Choroid plexus epithelial cell (primary cell): ENCODE results near the gene PHF14.
"Not testable (repeated sequence)": the region's sequence is repeated elsewhere in the genome, so short reads cannot be mapped to it uniquely, and the experiment has no call there.

Source experiments
- DNase-seq: peaks from one replicate; pipeline ENCODE4 v3.0.0-alpha.2; 2010; ENCODE audit warnings: low read depth
- H3K4me3 ChIP-seq: 2 replicates; pipeline ENCODE4 v1.5.1; 2011; ENCODE audit warnings: low read depth, mild to moderate bottlenecking, control low read depth, low read length, moderate library complexity
- TF ChIP-seq, protein P1 (sequence below): conservative IDR thresholded peaks from 2 replicates; pipeline ENCODE4 v1.5.1; 2011; ENCODE audit warnings: low read depth, mild to moderate bottlenecking, control low read depth, inconsistent platforms, low read length, moderate library complexity

The PHF14 gene

GRCh38 chr7:10973061-10973941, at the start of gene PHF14:
TSS of gene PHF14 (plus strand) at chr7:10973872. CDS start at chr7:10974324, 452 bp downstream.
- peak; percentile 98 for DNase-seq
- TF ChIP-seq, protein P1, sequence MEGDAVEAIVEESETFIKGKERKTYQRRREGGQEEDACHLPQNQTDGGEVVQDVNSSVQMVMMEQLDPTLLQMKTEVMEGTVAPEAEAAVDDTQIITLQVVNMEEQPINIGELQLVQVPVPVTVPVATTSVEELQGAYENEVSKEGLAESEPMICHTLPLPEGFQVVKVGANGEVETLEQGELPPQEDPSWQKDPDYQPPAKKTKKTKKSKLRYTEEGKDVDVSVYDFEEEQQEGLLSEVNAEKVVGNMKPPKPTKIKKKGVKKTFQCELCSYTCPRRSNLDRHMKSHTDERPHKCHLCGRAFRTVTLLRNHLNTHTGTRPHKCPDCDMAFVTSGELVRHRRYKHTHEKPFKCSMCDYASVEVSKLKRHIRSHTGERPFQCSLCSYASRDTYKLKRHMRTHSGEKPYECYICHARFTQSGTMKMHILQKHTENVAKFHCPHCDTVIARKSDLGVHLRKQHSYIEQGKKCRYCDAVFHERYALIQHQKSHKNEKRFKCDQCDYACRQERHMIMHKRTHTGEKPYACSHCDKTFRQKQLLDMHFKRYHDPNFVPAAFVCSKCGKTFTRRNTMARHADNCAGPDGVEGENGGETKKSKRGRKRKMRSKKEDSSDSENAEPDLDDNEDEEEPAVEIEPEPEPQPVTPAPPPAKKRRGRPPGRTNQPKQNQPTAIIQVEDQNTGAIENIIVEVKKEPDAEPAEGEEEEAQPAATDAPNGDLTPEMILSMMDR, result no peak
- H3K4me3 ChIP-seq, result peak within 1 kb of the TSS; percentile 77

GRCh38 chr7:10924370-10924769, 49.3 kb upstream of the PHF14 start:
- H3K4me3 ChIP-seq, result no peak overlapping the region
- TF ChIP-seq, protein P1, result no peak
- no peak for DNase-seq

DNA sequence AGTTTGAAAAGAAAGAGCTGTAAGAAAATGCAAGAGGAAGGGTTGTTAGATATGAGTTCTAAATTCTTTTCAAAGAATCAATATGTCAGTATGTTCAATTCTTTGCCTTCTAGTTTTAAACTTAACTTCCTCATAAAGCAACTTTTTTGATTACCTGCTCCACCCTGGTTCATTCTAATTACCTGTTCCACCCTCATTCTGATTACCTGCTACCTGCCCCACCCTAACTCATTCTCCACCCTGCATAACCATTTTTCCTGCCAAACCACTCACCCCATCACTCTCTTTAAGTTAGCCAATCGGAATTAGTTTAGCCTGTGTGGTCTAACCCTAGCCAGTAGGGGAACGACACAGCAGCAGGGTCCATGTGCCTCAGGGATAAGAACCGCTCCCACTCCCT, 45.5 kb upstream of the PHF14 start:
- H3K4me3 ChIP-seq, DNase-seq: not testable (repeated sequence)

- TF ChIP-seq, protein P1, result no peak
- DNase-seq, result no peak
- no peak overlapping the region for H3K4me3 ChIP-seq
Measured at GRCh38 chr7:10930551-10930950, 43.1 kb upstream of the PHF14 start.

DNA sequence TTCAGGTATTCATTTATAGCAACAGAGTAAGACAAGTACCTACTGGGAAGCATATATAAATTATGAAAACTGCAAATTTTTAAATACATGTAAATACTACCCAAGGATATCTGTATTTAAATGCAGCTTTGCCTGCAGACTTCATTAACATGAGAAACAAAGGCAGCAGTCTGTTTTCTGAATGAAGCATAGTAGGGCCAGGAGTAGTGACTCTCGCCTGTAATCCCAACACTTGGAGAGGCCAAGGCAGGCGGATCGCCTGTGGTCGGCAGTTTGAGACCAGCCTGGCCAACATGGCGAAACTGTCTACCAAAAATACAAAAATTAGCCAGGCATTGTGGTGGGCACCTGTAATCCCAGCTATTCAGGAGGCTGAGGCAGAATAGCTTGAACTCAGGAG, 42.5 kb upstream of the PHF14 start:
- H3K4me3 ChIP-seq, result no peak overlapping the region
- no peak for DNase-seq
- TF ChIP-seq, protein P1, result no peak

GRCh38 chr7:10934292-10934691, 39.4 kb upstream of the PHF14 start:
- peak; percentile 79 for DNase-seq
- TF ChIP-seq, protein P1, result no peak
- H3K4me3 ChIP-seq, result no peak overlapping the region

DNA sequence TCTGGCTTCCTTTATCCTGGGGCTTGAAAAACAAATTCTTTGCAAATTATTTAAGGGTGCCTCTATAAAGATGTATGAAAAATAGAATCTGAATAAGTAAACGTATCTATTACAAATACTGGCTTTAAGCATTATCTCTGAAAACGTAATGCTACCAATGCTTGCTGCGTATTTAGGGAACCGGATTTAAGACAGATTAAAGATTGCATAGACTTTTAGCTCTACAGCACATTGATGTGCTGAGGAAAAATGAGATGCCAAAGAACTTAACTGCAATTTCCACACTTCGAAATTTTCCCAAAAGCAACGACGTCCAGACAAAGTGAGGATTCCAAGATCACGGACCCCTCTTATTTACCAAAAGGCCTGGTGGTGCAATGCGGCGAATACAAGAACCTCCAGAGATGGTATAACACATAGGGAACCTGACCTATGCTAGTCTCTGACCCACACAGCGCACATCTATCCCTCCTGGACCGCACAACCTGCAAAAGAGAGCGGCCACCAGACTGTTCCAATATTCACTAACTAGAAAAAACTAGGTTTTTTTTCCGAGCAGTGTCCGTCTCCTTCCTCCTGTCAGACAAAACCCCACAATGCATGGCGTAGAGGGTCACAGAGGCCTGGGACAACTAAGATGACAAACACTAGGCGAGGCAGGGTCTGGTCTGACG, 34.3 kb upstream of the PHF14 start:
- peak; percentile 12 for DNase-seq
- peak overlapping the region; percentile 69 for H3K4me3 ChIP-seq
- TF ChIP-seq, protein P1, result no peak
